H1 (cell line): ENCODE data around the gene HECTD1. TPM values are rescaled to one million over a fixed set of nuclear protein-coding genes. Genes with fewer than 3 reads are reported as not detected.

Experiments
- CTCF ChIA-PET: fragments of 300-600 bp; sonication (Branson Sonifier 250); formaldehyde crosslinking; loops from one replicate; lab custom pipeline; 2021; ENCODE audit not compliant: partially characterized antibody; lab: Charles Lee
- POLR2A ChIA-PET: fragments of 300-600 bp; sonication (Branson Sonifier 250); formaldehyde crosslinking; loops from one replicate; lab custom pipeline; 2021; ENCODE audit warnings: inconsistent platforms; ENCODE audit not compliant: partially characterized antibody; lab: Charles Lee
- DNase-seq, 2 experiments: peaks; one replicate each; pipeline versions ENCODE4 v3.0.0 to v3.0.0-alpha.2; 2010 to 2022; ENCODE audit warnings: low spot score in 2 of 2, low read depth in 1 of 2, mixed read lengths in 1 of 2
- FAIRE-seq: peaks from 2 replicates; lab custom pipeline; 2011; peaks lifted over from hg19 to GRCh38; lab: Jason Lieb, UNC
- H2AFZ ChIP-seq: 2 replicates; pipeline ENCODE4 v1.8.1; 2012; ENCODE audit warnings: low read length, inconsistent platforms
- H2AK5ac ChIP-seq: 2 replicates; pipeline ENCODE4 v1.6.1; 2013; ENCODE audit warnings: low read depth, low read length
- H2BK120ac ChIP-seq: replicated peaks from 2 replicates; pipeline ENCODE3; 2013; ENCODE audit warnings: low read depth, low read length, inconsistent platforms
- H2BK12ac ChIP-seq: 2 replicates; pipeline ENCODE4 v1.6.1; 2013; ENCODE audit warnings: low read depth, low read length
- H2BK15ac ChIP-seq: 2 replicates; pipeline ENCODE4 v1.6.1; 2013; ENCODE audit warnings: low read length
- H2BK20ac ChIP-seq: 2 replicates; pipeline ENCODE4 v1.6.1; 2013; ENCODE audit warnings: low read length
- H2BK5ac ChIP-seq: 2 replicates; pipeline ENCODE4 v1.6.1; 2013; ENCODE audit warnings: low read depth, low read length
- H3K14ac ChIP-seq: 2 replicates; pipeline ENCODE4 v1.6.1; 2013; ENCODE audit warnings: inconsistent platforms; ENCODE audit not compliant: insufficient read length
- H3K18ac ChIP-seq: 2 replicates; pipeline ENCODE4 v1.6.1; 2013; ENCODE audit warnings: low read length; ENCODE audit errors: extremely low read depth
- H3K23ac ChIP-seq: 2 replicates; pipeline ENCODE4 v1.6.1; 2013; ENCODE audit warnings: inconsistent platforms; ENCODE audit not compliant: insufficient read length
- H3K23me2 ChIP-seq: 2 replicates; pipeline ENCODE4 v1.6.1; 2013; ENCODE audit warnings: low read depth, low read length
- H3K27ac ChIP-seq: 2 replicates; pipeline ENCODE4 v1.6.1; 2011; ENCODE audit warnings: low read depth, low read length, inconsistent platforms
- H3K27me3 ChIP-seq, 4 experiments: replicated peaks in 1 of 4; 1 replicate in 1 of 4; 2 replicates in 3 of 4; pipeline versions ENCODE4 v1.6.1 to v1.8.1; 2011 to 2013; ENCODE audit warnings: low read length in 3 of 4, mild to moderate bottlenecking in 3 of 4, inconsistent platforms in 2 of 4, mixed read lengths in 2 of 4, moderate library complexity in 1 of 4; ENCODE audit not compliant: control insufficient read depth in 3 of 4, insufficient read depth in 3 of 4; ENCODE audit errors: extremely low read depth in 1 of 4
- H3K36me3 ChIP-seq, 4 experiments: 2 replicates each; pipeline versions ENCODE4 v1.6.1 to v1.8.1; 2011 to 2013; ENCODE audit warnings: mild to moderate bottlenecking in 4 of 4, low read length in 3 of 4, moderate library complexity in 2 of 4, control low read depth in 1 of 4, inconsistent platforms in 1 of 4; ENCODE audit not compliant: insufficient read depth in 4 of 4, control insufficient read depth in 2 of 4
- H3K4ac ChIP-seq: replicated peaks from 2 replicates; pipeline ENCODE3; 2013; ENCODE audit warnings: low read length, low read depth, mixed read lengths, inconsistent platforms; ENCODE audit not compliant: insufficient read length
- H3K4me1 ChIP-seq, 4 experiments: replicated peaks in 1 of 4; 1 replicate in 1 of 4; 2 replicates in 3 of 4; pipeline versions ENCODE4 v1.6.1 to v1.8.1; 2011 to 2013; ENCODE audit warnings: low read length in 3 of 4, inconsistent platforms in 2 of 4, mixed read lengths in 1 of 4; ENCODE audit not compliant: insufficient read depth in 4 of 4, control insufficient read depth in 3 of 4
- H3K4me2 ChIP-seq, 2 experiments: 2 replicates each; pipeline versions ENCODE4 v1.6.1 to v1.8.1; 2011 to 2013; ENCODE audit warnings: low read depth in 2 of 2, low read length in 2 of 2, control low read depth in 1 of 2, inconsistent platforms in 1 of 2, mild to moderate bottlenecking in 1 of 2; ENCODE audit not compliant: insufficient read depth in 1 of 2
- H3K4me3 ChIP-seq, 4 experiments: fragments of 200-600, 300-600 bp in 1 of 4; sonication (generic), shearing (Covaris generic), sonication (Bioruptor Twin) in 1 of 4; 2 replicates each; pipeline versions ENCODE4 v1.5.1 to v1.8.1; 2011 to 2016; ENCODE audit warnings: low read length in 4 of 4, low read depth in 3 of 4, control low read depth in 2 of 4, inconsistent platforms in 2 of 4, mild to moderate bottlenecking in 2 of 4, mixed read lengths in 1 of 4, moderate library complexity in 1 of 4; ENCODE audit not compliant: insufficient read depth in 2 of 4; ENCODE audit errors: extremely low read depth in 1 of 4
- H3K56ac ChIP-seq: replicated peaks from 2 replicates; pipeline ENCODE3; 2013; ENCODE audit warnings: low read depth, mild to moderate bottlenecking, mixed read lengths, low read length, inconsistent platforms; ENCODE audit not compliant: insufficient read length
- H3K79me1 ChIP-seq: 2 replicates; pipeline ENCODE4 v1.6.1; 2013; ENCODE audit warnings: low read depth, low read length, control low read depth
- H3K79me2 ChIP-seq, 2 experiments: 2 replicates each; pipeline versions ENCODE4 v1.6.1 to v1.8.1; 2012 to 2013; ENCODE audit warnings: low read length in 2 of 2, mild to moderate bottlenecking in 2 of 2, inconsistent platforms in 1 of 2; ENCODE audit not compliant: insufficient read depth in 2 of 2, control insufficient read depth in 1 of 2
- H3K9ac ChIP-seq, 4 experiments: replicated peaks in 1 of 4; 1 replicate in 1 of 4; 2 replicates in 3 of 4; pipeline versions ENCODE4 v1.6.1 to v1.8.1; 2011 to 2013; ENCODE audit warnings: low read depth in 3 of 4, low read length in 3 of 4, control low read depth in 2 of 4, mild to moderate bottlenecking in 2 of 4, moderate library complexity in 2 of 4, inconsistent platforms in 1 of 4; ENCODE audit errors: extremely low read depth in 1 of 4
- H3K9me3 ChIP-seq, 2 experiments: 2 replicates each; pipeline versions ENCODE4 v1.6.1 to v1.8.1; 2012 to 2013; ENCODE audit warnings: mild to moderate bottlenecking in 2 of 2, moderate library complexity in 2 of 2, control low read depth in 1 of 2, inconsistent platforms in 1 of 2, low read depth in 1 of 2, low read length in 1 of 2, mixed read lengths in 1 of 2; ENCODE audit not compliant: insufficient read depth in 2 of 2
- H4K20me1 ChIP-seq, 2 experiments: replicated peaks in 1 of 2; 2 replicates each; pipeline versions ENCODE3 to v1.8.1; 2011 to 2013; ENCODE audit warnings: inconsistent platforms in 2 of 2, low read length in 2 of 2, mild to moderate bottlenecking in 1 of 2; ENCODE audit not compliant: insufficient read depth in 2 of 2, control insufficient read depth in 1 of 2
- H4K5ac ChIP-seq: 2 replicates; pipeline ENCODE4 v1.6.1; 2013; ENCODE audit warnings: low read length, low read depth, mixed read lengths, inconsistent platforms; ENCODE audit not compliant: insufficient read length
- H4K8ac ChIP-seq: 2 replicates; pipeline ENCODE4 v1.8.0; 2013; ENCODE audit warnings: mild to moderate bottlenecking, moderate library complexity, low read length, inconsistent platforms; ENCODE audit not compliant: insufficient read depth; ENCODE audit errors: extremely low read depth
- H4K91ac ChIP-seq: replicated peaks from 2 replicates; pipeline ENCODE3; 2013; ENCODE audit warnings: low read length, mixed read lengths, inconsistent platforms; ENCODE audit not compliant: insufficient read length
- CEBPB ChIP-seq: IDR thresholded peaks from 2 replicates; pipeline ENCODE4 v1.6.1; 2012; ENCODE audit warnings: low read depth, low read length
- CHD1 ChIP-seq: IDR thresholded peaks from 2 replicates; pipeline ENCODE4 v1.6.1; 2012; ENCODE audit warnings: low read depth, low read length, improper control_type of control experiment
- CHD2 ChIP-seq: IDR thresholded peaks from 2 replicates; pipeline ENCODE4 v1.6.1; 2012; ENCODE audit warnings: low read length, improper control_type of control experiment
- CREB1 ChIP-seq: IDR thresholded peaks from 2 replicates; pipeline ENCODE4 v1.6.1; 2012; ENCODE audit warnings: inconsistent platforms
- FOSL1 ChIP-seq: IDR thresholded peaks from 2 replicates; pipeline ENCODE4 v1.6.1; 2011; ENCODE audit warnings: mild to moderate bottlenecking, low read depth, low read length, moderate library complexity; ENCODE audit not compliant: insufficient read depth
- GTF2F1 ChIP-seq: IDR thresholded peaks from 2 replicates; pipeline ENCODE4 v1.6.1; 2012; ENCODE audit warnings: low read depth, low read length, improper control_type of control experiment, borderline replicate concordance
- HDAC6 ChIP-seq: IDR thresholded peaks from one replicate; pipeline ENCODE4 v1.7.1; 2012; ENCODE audit warnings: low read depth, mild to moderate bottlenecking, inconsistent platforms, low read length, moderate library complexity
- KDM1A ChIP-seq: fragments of 200-600, 300-600 bp; sonication (generic); IDR thresholded peaks from 2 replicates; pipeline ENCODE4 v1.7.1; 2016; ENCODE audit warnings: mild to moderate bottlenecking, low read length, borderline replicate concordance
- KDM4A ChIP-seq: IDR thresholded peaks from one replicate; pipeline ENCODE4 v1.7.1; 2012; ENCODE audit warnings: low read depth, mild to moderate bottlenecking, moderate library complexity, low read length, inconsistent platforms; ENCODE audit not compliant: severe bottlenecking
- RFX5 ChIP-seq: IDR thresholded peaks from 2 replicates; pipeline ENCODE4 v1.6.1; 2011; ENCODE audit warnings: low read depth, low read length, improper control_type of control experiment, borderline replicate concordance
- SIRT6 ChIP-seq: IDR thresholded peaks from one replicate; pipeline ENCODE4 v1.7.1; 2012; ENCODE audit warnings: low read length, inconsistent platforms
- SUZ12 ChIP-seq: fragments of 200-600 bp; sonication (generic); IDR thresholded peaks from 2 replicates; pipeline ENCODE4 v1.6.1; 2012; ENCODE audit warnings: mild to moderate bottlenecking, inconsistent platforms, low read length, moderate library complexity, mixed read lengths
- TBP ChIP-seq: IDR thresholded peaks from 2 replicates; pipeline ENCODE4 v1.6.1; 2011; ENCODE audit warnings: low read depth, low read length, improper control_type of control experiment
- TCF12 ChIP-seq: IDR thresholded peaks from 2 replicates; pipeline ENCODE4 v1.6.1; 2011; ENCODE audit warnings: low read depth, mild to moderate bottlenecking, low read length
- WGBS, 2 experiments: shearing (Covaris generic) in 1 of 2; methylation state at CpG; one replicate each; pipeline versions ENCODE4 v1.1.6 to v1.1.7; 2013 to 2015; ENCODE audit warnings: low lambda C conversion rate in 2 of 2, mixed read lengths in 2 of 2, inconsistent platforms in 1 of 2, low coverage in 1 of 2, missing lambda C conversion rate in 1 of 2; ENCODE audit not compliant: insufficient replicate concordance in 2 of 2, insufficient coverage in 1 of 2, insufficient read length in 1 of 2; ENCODE audit errors: extremely low coverage in 1 of 2, missing lambda C conversion rate in 1 of 2; 5-methylcytosine and 5-hydroxymethylcytosine counted together
- polyA plus RNA-seq, 7 experiments: library from polyadenylated mRNA; depleted of rRNA in 3 of 7; stranded (reverse) in 5 of 7; unstranded in 2 of 7; fragments of >200 nt in 5 of 7; fragments of 200-250 nt in 2 of 7; gene quantifications; 1 replicate in 5 of 7; 2 replicates in 1 of 7; 4 replicates in 1 of 7; pipeline versions ENCODE4 v1.2.1 to v1.2.3, GENCODE V29; 2011 to 2013; ENCODE audit warnings: missing spikeins in 2 of 7, mixed read lengths in 2 of 7
- total RNA-seq: library from RNA; stranded (reverse); fragmentation: NEBNext Ultra II Directional; extraction: Animal tissue kit (Norgen Biotek cat#: 25700); gene quantifications from 2 replicates; pipeline ENCODE4 v1.2.1, GENCODE V29; 2021

Gene HECTD1
- total and polyA plus RNA-seq, 2 of the 8 experiments (the other 6 are each of a cell fraction or from before 2014, with no cell fraction given): 44.7 to 105 TPM

DNA sequence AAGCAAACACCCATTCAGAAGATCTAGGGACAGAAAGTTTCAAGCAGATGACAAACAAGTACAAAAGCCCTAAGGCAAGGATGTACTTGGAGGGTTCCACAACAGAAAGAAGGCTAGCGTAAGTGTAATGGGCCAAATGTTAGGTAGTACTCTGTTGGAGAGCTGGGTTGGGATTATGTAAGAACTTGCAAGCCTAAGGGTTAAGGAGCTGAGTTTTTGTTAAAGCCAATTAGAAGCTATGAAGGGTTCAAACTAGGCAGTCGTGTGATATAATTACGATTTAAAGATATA is 41.4 kb downstream of the HECTD1 start:
- Histone ChIP-seq H3K23ac (no peak overlapping the region), H4K5ac (no peak overlapping the region), H3K27me3 (no peaks in the 10 kb centered on the region), H4K8ac (no peak overlapping the region), H2AFZ (no peak overlapping the region), H2BK5ac (no peak overlapping the region), H2BK20ac (no peak overlapping the region), H2BK120ac (no peak overlapping the region), H3K4me3 (no peak overlapping the region), H3K36me3 (peaks cover 4 to 50% (median 20%) of the 10 kb centered on the region in 4 experiments; a peak in 7 of 8 replicates), H2BK15ac (no peak overlapping the region), H3K4me2 (no peak overlapping the region), H3K9ac (no peak overlapping the region), H2AK5ac (no peak overlapping the region), H3K23me2 (no peaks in the 10 kb centered on the region), H3K79me2 (no peaks in the 10 kb centered on the region), H3K14ac (no peak overlapping the region), H3K27ac (no peak overlapping the region), H4K20me1 (no peaks in the 10 kb centered on the region), H3K4me1 (no peaks in the 10 kb centered on the region), H3K18ac (no peak overlapping the region), H2BK12ac (no peak overlapping the region), H4K91ac (no peak overlapping the region), H3K79me1 (no peaks in the 10 kb centered on the region), H3K9me3 (no peaks in the 10 kb centered on the region), H3K4ac (no peak overlapping the region), H3K56ac (no peak overlapping the region)
- POLR2A ChIA-PET: no interaction called here
- FAIRE-seq: no peak
- DNase-seq: no peak
- CTCF ChIA-PET: interaction anchor here (1.1 to 1.6 kb wide), 4 partner anchors 9 to 189 kb away, joined by 3 to 4 read pairs (median 3); no protein-coding TSS in a partner anchor
- TF ChIP-seq CHD1: no peak
- no peak for TF ChIP-seq GTF2F1
- TF ChIP-seq CEBPB: no peak
- no peak for TF ChIP-seq KDM1A
- TF ChIP-seq SIRT6: no peak
- TF ChIP-seq HDAC6: no peak
- no peak for TF ChIP-seq TCF12
- no peak for TF ChIP-seq KDM4A
- TF ChIP-seq CREB1: no peak
- no peak for TF ChIP-seq TBP
- no peak for TF ChIP-seq FOSL1
- no peak for TF ChIP-seq RFX5
- no peak for TF ChIP-seq SUZ12
- no peak for TF ChIP-seq CHD2
- 93% methylated on average over 3 of the region's 3 CpGs; no CpG with 5 or more reads in 1 of the 2 experiments for WGBS, 2 experiments
